ENCODE data around the gene BTF3. TPM values are rescaled to one million over a fixed set of nuclear protein-coding genes. Genes with fewer than 3 reads are reported as not detected.

BTF3 gene
- total RNA-seq, 2 experiments from 2014 or later: 1,122 to 1,184 TPM

DNA sequence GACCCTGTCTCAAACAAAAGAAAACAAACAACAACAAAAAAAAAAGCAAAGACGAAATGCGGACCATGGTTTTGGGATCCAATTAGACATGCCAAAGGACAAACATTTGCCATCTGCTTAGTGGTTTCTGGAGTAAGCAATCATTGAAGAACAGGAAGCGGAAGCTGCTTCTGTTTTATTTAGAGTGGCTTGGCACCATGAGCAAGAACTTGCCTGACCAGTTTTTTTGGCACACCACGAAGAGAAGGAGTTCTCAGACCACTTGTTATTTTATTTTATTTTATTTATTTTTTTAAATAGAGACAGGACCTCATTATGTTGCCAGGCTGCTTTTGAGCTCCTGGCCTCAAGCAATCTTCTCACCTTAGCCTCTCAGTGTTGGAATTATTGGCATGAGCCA, 17.0 kb downstream of the BTF3 start:
- DNase-seq (no peak), ATAC-seq (no peak)
- Mint-ChIP-seq H3K36me3 (ENCODE audit: low read depth) (no peaks in the 10 kb centered on the region), H3K27me3 (no peaks in the 10 kb centered on the region), H3K4me1 (ENCODE audit: low read depth) (peaks cover 9% of the 10 kb centered on the region), H3K9me3 (no peaks in the 10 kb centered on the region), H3K4me3 (no peak overlapping the region), H3K27ac (no peak overlapping the region)
- intact Hi-C loops (cut with micrococcal nuclease): no loop called here
- ChIA-PET POLR2A (no interaction called here), CTCF (interaction anchor here (0.9 to 1.6 kb wide), 3 partner anchors 20 to 114 kb away, joined by 3 to 15 read pairs (median 3); no protein-coding TSS in a partner anchor)
- no peak for TF ChIP-seq CTCF (IDR thresholded peaks at IDR 0.05)

- ATAC-seq: peak; percentile 100
- peak; percentile 47 for TF ChIP-seq CTCF (IDR thresholded peaks at IDR 0.05)
- no peak overlapping the region for H3K27ac Mint-ChIP-seq
- H3K36me3 Mint-ChIP-seq (ENCODE audit: low read depth): no peaks in the 10 kb centered on the region
- H3K4me1 Mint-ChIP-seq (ENCODE audit: low read depth): peaks cover 9% of the 10 kb centered on the region
- H3K9me3 Mint-ChIP-seq: no peaks in the 10 kb centered on the region
- H3K4me3 Mint-ChIP-seq: peak overlapping the region; percentile 49
- intact Hi-C loops (cut with micrococcal nuclease): loop anchor here (1.0 kb wide), 1 partner anchor 17 kb away; no protein-coding TSS in a partner anchor
- POLR2A ChIA-PET: no interaction called here
- peak; percentile 78 for DNase-seq
- H3K27me3 Mint-ChIP-seq: no peaks in the 10 kb centered on the region
- CTCF ChIA-PET: interaction anchor here (0.6 to 9.3 kb wide), 11 partner anchors 10 to 66 kb away, joined by 3 to 108 read pairs (median 4); partner anchors contain the start of genes ANKRA2 and UTP15
Measured at GRCh38 chr5:73519531-73520283, 21.5 kb downstream of the BTF3 start.

GRCh38 chr5:73522989-73523388, 24.7 kb downstream of the BTF3 start:
- ATAC-seq: no peak
- POLR2A ChIA-PET: no interaction called here
- CTCF ChIA-PET: interaction anchor here (1.2 to 9.3 kb wide), 2 partner anchors 14 to 68 kb away, joined by 3 to 108 read pairs; no protein-coding TSS in a partner anchor

GRCh38 chr5:73523861-73524260, 25.6 kb downstream of the BTF3 start:
- no peaks in the 10 kb centered on the region for H3K36me3 Mint-ChIP-seq (ENCODE audit: low read depth)
- no peaks in the 10 kb centered on the region for H3K9me3 Mint-ChIP-seq
- H3K4me3 Mint-ChIP-seq: no peak overlapping the region
- CTCF ChIA-PET: interaction anchor here (1.0 to 9.3 kb wide), 2 partner anchors 13 to 26 kb away, joined by 3 to 108 read pairs; no protein-coding TSS in a partner anchor
- H3K27ac Mint-ChIP-seq: no peak overlapping the region
- intact Hi-C loops (cut with micrococcal nuclease): no loop called here
- POLR2A ChIA-PET: no interaction called here
- no peak for TF ChIP-seq CTCF (IDR thresholded peaks at IDR 0.05)
- ATAC-seq (no peak), DNase-seq (no peak)
- H3K27me3 Mint-ChIP-seq: peaks cover 3% of the 10 kb centered on the region
- peaks cover 9% of the 10 kb centered on the region for H3K4me1 Mint-ChIP-seq (ENCODE audit: low read depth)

More at GRCh38 chr5:73522989-73523388, 24.7 kb downstream of the BTF3 start:
- Mint-ChIP-seq H3K27ac (no peak overlapping the region), H3K36me3 (ENCODE audit: low read depth) (no peaks in the 10 kb centered on the region), H3K4me3 (no peak overlapping the region), H3K27me3 (no peaks in the 10 kb centered on the region), H3K9me3 (no peaks in the 10 kb centered on the region), H3K4me1 (ENCODE audit: low read depth) (peaks cover 9% of the 10 kb centered on the region)
- no peak for TF ChIP-seq CTCF (IDR thresholded peaks at IDR 0.05)
- no peak for DNase-seq
- intact Hi-C loops (cut with micrococcal nuclease): no loop called here

DNA sequence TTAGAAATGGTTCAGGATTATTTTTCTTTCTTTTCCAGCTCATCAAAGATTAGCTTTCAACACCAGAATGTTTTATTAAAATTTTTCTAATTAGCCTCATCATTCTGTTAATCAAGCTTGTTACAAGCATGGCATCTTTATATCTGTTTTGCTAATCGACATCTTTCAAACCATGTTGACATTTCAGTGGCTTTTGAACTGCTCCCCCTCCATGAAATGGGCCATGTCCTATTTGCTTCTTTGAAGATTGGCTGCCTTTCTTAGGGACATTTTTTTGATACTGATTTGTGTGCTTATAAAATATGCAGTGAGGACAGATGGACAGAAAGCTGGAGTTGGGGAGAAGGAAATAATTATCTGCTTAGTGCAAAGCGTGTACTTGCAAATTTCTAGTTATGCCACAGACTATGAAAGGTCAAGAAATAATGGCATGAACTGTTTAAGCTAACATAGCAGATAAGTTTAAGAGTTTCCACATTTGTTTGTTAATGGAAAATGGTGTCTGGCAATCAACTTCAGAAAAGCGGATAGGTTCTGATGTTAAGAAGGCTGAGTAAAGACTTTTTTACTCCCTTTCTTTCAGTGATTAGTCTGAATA, 27.5 kb downstream of the BTF3 start:
- peaks cover 3% of the 10 kb centered on the region for H3K27me3 Mint-ChIP-seq
- no peaks in the 10 kb centered on the region for H3K9me3 Mint-ChIP-seq
- H3K4me1 Mint-ChIP-seq (ENCODE audit: low read depth): no peaks in the 10 kb centered on the region
- DNase-seq: no peak
- ATAC-seq: no peak
- H3K4me3 Mint-ChIP-seq: no peak overlapping the region
- POLR2A ChIA-PET: no interaction called here
- CTCF ChIA-PET: interaction anchor here (9.3 kb wide), 1 partner anchor 12 kb away, joined by 108 read pairs; no protein-coding TSS in a partner anchor
- no peak for TF ChIP-seq CTCF (IDR thresholded peaks at IDR 0.05)
- intact Hi-C loops (cut with micrococcal nuclease): no loop called here
- no peak overlapping the region for H3K27ac Mint-ChIP-seq
- no peaks in the 10 kb centered on the region for H3K36me3 Mint-ChIP-seq (ENCODE audit: low read depth)

Measured in activated CD8-positive, alpha-beta T cell treated with anti-CD3 and anti-CD28 coated beads for 36 hours (primary cell).